ENCODE results near the gene SLC12A5. TPM values are rescaled to one million over a fixed set of nuclear protein-coding genes. Genes with fewer than 3 reads are reported as not detected.

SLC12A5 gene
- polyA plus RNA-seq, 2 of the 4 experiments (the other 2 are of a cell fraction): 3.0 to 10.8 TPM

DNA sequence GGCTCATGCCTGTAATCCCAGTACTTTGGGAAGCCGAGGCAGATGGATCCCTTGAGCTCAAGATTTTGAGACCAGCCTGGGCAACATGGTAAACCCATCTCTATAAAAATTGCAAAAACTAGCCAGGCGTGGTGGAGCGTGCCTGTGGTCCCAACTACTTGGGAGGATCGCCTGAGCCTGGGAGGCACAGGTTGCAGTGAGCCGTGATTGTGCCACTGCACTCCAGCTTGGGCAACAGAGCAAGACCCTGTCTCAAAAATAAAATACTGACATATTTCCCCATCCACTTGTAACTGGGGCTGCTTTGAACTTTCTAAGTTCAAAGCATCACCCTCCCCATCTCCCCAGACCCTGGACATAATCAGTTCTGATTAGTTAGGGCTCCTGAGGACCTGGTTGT lies 27.5 kb upstream of the SLC12A5 start:
- Histone ChIP-seq H3K4me3 (no peak overlapping the region), H3K4me1 (no peaks in the 10 kb centered on the region), H3K4me2 (no peak overlapping the region), H3K9me3 (no peaks in the 10 kb centered on the region), H3K27ac (no peak overlapping the region)
- CTCF ChIA-PET: interaction anchor here (3.0 to 22.4 kb wide), 3 partner anchors 4 to 21 kb away, joined by 11 to 450 read pairs (median 450); partner anchors contain the start of gene MMP9
- ATAC-seq (no peak), FAIRE-seq (no peak), DNase-seq (ENCODE audit: low read depth in 1 of 2, low spot score in 1 of 2) (no peak)
- TF ChIP-seq FOXS1 (CRISPR knock-in tag; IDR thresholded peaks at IDR 0.05) (no peak), RNF2 (IDR thresholded peaks at IDR 0.05; ENCODE audit: borderline replicate concordance, low read depth) (no peak), RAD21 (conservative IDR thresholded peaks at IDR 0.05 in 1 of 2, IDR thresholded peaks at IDR 0.05 in 1 of 2) (no peak), GATA3 (IDR thresholded peaks at IDR 0.05; ENCODE audit: borderline replicate concordance) (no peak), PHF8 (IDR thresholded peaks at IDR 0.05; ENCODE audit: borderline replicate concordance, low read depth) (no peak), CHD2 (IDR thresholded peaks at IDR 0.05; ENCODE audit: low read length, partially characterized antibody) (no peak)
- TF ChIP-seq, protein P1, sequence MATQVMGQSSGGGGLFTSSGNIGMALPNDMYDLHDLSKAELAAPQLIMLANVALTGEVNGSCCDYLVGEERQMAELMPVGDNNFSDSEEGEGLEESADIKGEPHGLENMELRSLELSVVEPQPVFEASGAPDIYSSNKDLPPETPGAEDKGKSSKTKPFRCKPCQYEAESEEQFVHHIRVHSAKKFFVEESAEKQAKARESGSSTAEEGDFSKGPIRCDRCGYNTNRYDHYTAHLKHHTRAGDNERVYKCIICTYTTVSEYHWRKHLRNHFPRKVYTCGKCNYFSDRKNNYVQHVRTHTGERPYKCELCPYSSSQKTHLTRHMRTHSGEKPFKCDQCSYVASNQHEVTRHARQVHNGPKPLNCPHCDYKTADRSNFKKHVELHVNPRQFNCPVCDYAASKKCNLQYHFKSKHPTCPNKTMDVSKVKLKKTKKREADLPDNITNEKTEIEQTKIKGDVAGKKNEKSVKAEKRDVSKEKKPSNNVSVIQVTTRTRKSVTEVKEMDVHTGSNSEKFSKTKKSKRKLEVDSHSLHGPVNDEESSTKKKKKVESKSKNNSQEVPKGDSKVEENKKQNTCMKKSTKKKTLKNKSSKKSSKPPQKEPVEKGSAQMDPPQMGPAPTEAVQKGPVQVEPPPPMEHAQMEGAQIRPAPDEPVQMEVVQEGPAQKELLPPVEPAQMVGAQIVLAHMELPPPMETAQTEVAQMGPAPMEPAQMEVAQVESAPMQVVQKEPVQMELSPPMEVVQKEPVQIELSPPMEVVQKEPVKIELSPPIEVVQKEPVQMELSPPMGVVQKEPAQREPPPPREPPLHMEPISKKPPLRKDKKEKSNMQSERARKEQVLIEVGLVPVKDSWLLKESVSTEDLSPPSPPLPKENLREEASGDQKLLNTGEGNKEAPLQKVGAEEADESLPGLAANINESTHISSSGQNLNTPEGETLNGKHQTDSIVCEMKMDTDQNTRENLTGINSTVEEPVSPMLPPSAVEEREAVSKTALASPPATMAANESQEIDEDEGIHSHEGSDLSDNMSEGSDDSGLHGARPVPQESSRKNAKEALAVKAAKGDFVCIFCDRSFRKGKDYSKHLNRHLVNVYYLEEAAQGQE (IDR thresholded peaks at IDR 0.05): no peak
- TF ChIP-seq, protein P2, sequence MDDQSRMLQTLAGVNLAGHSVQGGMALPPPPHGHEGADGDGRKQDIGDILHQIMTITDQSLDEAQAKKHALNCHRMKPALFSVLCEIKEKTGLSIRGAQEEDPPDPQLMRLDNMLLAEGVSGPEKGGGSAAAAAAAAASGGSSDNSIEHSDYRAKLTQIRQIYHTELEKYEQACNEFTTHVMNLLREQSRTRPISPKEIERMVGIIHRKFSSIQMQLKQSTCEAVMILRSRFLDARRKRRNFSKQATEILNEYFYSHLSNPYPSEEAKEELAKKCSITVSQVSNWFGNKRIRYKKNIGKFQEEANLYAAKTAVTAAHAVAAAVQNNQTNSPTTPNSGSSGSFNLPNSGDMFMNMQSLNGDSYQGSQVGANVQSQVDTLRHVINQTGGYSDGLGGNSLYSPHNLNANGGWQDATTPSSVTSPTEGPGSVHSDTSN (IDR thresholded peaks at IDR 0.05): no peak
- POLR2A ChIA-PET: no interaction called here
- WGBS (ENCODE audit: missing lambda C conversion rate): 66% methylated on average over 5 of the region's 5 CpGs

DNA sequence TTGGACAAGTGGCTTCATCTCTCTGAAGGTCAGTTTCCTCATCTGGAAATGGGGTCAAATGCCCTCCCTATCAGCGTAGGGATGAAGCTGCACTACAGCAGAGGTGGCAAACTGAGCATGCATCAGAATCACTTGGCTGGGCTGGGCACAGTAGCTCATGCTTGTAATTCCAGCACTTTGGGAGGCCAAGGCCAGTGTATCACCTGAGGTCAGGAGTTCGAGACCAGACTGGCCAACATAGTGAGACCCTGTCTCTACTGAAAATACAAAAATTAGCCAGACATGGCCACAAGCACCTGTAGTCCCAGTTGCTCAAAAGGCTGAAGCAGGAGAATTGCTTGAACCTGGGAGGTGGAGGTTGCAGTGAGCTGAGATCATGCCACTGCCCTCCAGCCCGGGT lies 27.0 kb upstream of the SLC12A5 start:
- WGBS (ENCODE audit: missing lambda C conversion rate): 94% methylated on average over 3 of the region's 3 CpGs
- no peak for TF ChIP-seq KDM1A (IDR thresholded peaks at IDR 0.05; ENCODE audit: low read depth)
- TF ChIP-seq, protein P3, sequence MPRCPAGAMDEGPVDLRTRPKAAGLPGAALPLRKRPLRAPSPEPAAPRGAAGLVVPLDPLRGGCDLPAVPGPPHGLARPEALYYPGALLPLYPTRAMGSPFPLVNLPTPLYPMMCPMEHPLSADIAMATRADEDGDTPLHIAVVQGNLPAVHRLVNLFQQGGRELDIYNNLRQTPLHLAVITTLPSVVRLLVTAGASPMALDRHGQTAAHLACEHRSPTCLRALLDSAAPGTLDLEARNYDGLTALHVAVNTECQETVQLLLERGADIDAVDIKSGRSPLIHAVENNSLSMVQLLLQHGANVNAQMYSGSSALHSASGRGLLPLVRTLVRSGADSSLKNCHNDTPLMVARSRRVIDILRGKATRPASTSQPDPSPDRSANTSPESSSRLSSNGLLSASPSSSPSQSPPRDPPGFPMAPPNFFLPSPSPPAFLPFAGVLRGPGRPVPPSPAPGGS (IDR thresholded peaks at IDR 0.05): no peak
- no peak for TF ChIP-seq FOSL2 (IDR thresholded peaks at IDR 0.05)
- TF ChIP-seq FOSL2 (CRISPR knock-in tag; IDR thresholded peaks at IDR 0.05): no peak
- TF ChIP-seq KDM5A (IDR thresholded peaks at IDR 0.05): no peak
- TF ChIP-seq, protein P4, sequence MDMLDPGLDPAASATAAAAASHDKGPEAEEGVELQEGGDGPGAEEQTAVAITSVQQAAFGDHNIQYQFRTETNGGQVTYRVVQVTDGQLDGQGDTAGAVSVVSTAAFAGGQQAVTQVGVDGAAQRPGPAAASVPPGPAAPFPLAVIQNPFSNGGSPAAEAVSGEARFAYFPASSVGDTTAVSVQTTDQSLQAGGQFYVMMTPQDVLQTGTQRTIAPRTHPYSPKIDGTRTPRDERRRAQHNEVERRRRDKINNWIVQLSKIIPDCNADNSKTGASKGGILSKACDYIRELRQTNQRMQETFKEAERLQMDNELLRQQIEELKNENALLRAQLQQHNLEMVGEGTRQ (IDR thresholded peaks at IDR 0.05): no peak
- Histone ChIP-seq H3K4me2 (no peak overlapping the region), H3K4me1 (no peaks in the 10 kb centered on the region), H3K27ac (no peak overlapping the region), H3K4me3 (no peak overlapping the region), H3K9me3 (no peaks in the 10 kb centered on the region)
- CTCF ChIA-PET: interaction anchor here (3.0 to 22.4 kb wide), 3 partner anchors 4 to 21 kb away, joined by 11 to 450 read pairs (median 450); partner anchors contain the start of gene MMP9
- ATAC-seq (no peak), FAIRE-seq (no peak), DNase-seq (ENCODE audit: low read depth in 1 of 2, low spot score in 1 of 2) (no peak)
- POLR2A ChIA-PET: no interaction called here

DNA sequence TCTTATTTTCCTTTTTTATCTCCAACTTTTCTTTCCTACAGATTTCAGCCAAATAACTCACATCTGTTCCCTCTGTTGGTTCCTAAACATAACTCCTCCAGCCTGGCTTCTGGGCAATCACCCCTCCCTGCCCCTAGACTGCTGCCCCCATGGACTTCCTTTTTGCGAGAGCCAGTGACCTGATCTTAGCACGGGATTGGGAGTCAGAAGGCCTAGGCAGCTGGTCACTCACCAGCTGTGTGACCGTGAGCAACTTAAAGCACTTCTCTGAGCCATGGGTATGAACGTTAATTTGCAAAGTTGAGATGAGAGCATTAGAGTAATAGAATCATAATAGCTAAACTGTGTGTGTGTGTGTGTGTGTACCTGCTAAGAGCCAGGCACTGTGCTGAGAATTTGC lies 24.8 kb upstream of the SLC12A5 start:
- Histone ChIP-seq H3K4me1 (no peaks in the 10 kb centered on the region), H3K9me3 (no peaks in the 10 kb centered on the region), H3K27ac (no peak overlapping the region), H3K4me3 (no peak overlapping the region), H3K4me2 (no peak overlapping the region)
- ChIA-PET CTCF (interaction anchor here (0.6 to 22.4 kb wide), 3 partner anchors 2 to 80 kb away, joined by 4 to 450 read pairs (median 450); partner anchors contain the start of gene MMP9), POLR2A (no interaction called here)
- DNase-seq (ENCODE audit: low read depth in 1 of 2, low spot score in 1 of 2) (no peak), FAIRE-seq (no peak), ATAC-seq (no peak)
- TF ChIP-seq RARB (CRISPR knock-in tag; IDR thresholded peaks at IDR 0.05): no peak
- TF ChIP-seq NR3C1 (IDR thresholded peaks at IDR 0.05): no peak
- no peak for TF ChIP-seq RCOR1 (IDR thresholded peaks at IDR 0.05; ENCODE audit: low read depth, low read length)
- no peak for TF ChIP-seq EHF (CRISPR knock-in tag; IDR thresholded peaks at IDR 0.05)
- TF ChIP-seq MAFK (IDR thresholded peaks at IDR 0.05; ENCODE audit: partially characterized antibody): no peak
- TF ChIP-seq FOXS1 (CRISPR knock-in tag; IDR thresholded peaks at IDR 0.05): no peak
- no peak for TF ChIP-seq GATA3 (IDR thresholded peaks at IDR 0.05; ENCODE audit: borderline replicate concordance)
- 58% methylated on average over 4 of the region's 4 CpGs for WGBS (ENCODE audit: missing lambda C conversion rate)
